GM19025 (cell line): ENCODE measurements around the gene ASIC1.

Experiments
- ATAC-seq: cut with Tn5 transposase; IDR thresholded peaks from one replicate; pipeline ENCODE4 v1.9.1; 2021; ENCODE audit warnings: mild to moderate bottlenecking, low read depth, moderate library complexity; ENCODE audit not compliant: unreplicated experiment

ASIC1 gene

DNA sequence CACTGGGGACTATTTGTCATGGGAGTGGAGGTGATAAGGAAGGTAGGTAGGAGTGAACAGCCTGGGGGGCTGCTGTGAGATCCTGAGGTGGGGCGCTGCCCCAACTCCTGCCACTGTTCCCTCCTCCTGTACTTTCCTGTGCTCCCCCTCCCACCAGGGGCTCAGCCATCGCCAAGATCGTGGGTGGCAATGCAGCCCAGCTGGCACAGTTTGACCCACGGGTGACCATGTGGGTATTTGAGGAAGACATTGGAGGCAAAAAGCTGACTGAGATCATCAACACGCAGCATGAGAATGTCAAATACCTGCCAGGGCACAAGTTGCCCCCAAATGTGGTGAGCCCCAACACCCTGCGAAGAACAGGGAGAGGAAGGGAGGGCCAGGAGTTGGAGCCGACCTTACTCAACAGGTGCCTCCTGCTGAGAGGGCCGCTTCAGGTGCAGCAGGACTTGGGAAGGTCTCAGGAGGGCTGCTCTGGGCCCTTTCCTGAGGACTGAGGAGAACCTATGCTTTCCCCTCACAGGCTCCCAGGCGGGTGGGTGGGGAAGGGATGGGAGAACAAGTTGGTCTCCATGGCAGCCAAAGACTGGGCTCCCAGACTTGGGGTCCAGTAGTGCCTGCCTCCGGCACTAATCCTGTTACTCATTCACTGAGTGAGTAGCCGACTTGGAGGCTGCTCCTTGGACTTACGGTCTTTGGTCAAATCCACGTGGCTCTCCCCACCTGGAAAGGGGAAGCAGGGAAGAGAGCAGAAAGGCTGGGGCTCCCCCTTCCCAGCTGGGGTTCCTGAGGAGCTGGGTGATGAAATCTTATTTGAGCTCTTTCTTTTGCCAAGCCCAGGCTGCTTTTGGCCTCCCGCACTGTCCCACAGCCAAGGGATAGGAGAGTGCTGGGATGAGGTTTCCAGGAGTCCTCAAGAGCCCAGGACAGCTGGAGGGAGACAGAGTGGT is 47.3 kb downstream of the ASIC1 start:
- no peak for ATAC-seq

DNA sequence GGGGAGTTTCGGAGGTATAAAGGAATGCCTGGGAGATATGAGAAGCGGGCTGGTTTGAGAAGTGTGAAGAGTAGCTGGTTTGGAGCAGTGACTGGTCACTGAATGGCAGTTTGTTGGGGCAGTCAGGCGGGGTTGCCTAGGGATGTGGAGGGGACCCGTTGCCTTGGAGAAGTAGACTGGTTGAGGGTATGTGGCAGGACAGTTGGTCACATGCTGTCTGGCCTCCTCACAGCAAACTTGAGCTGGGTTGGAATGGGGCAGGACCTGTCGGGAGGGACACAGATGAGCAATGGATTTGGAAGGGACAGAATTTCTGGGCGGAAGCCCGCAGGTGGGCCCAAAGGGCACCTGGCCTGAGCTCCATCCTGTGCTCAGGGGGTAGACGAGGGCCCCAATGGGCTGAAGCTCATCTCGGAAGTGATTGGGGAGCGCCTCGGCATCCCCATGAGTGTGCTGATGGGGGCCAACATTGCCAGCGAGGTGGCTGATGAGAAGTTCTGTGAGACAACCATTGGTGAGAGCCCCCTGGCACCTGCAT is 48.6 kb downstream of the ASIC1 start:
- no peak for ATAC-seq

DNA sequence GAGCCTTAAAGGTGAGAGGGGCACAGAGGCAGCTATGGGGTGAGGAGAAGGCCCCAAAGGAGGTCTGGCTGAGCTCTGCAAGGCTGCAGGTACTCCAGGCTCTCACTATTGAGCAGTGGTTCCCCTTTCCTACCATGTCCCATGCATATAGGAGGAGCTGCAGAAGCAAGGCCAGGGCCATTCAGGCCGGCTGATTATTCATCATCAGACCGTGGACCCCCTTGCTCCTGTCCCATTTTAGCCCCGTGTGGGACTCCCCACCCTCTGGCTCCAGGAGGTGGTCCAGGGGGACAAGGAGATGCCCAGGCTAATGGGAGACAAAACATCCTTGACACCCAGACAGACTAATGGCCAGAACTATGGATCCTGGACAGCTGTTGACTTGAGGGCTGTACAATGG is 49.5 kb downstream of the ASIC1 start:
- no peak for ATAC-seq

DNA sequence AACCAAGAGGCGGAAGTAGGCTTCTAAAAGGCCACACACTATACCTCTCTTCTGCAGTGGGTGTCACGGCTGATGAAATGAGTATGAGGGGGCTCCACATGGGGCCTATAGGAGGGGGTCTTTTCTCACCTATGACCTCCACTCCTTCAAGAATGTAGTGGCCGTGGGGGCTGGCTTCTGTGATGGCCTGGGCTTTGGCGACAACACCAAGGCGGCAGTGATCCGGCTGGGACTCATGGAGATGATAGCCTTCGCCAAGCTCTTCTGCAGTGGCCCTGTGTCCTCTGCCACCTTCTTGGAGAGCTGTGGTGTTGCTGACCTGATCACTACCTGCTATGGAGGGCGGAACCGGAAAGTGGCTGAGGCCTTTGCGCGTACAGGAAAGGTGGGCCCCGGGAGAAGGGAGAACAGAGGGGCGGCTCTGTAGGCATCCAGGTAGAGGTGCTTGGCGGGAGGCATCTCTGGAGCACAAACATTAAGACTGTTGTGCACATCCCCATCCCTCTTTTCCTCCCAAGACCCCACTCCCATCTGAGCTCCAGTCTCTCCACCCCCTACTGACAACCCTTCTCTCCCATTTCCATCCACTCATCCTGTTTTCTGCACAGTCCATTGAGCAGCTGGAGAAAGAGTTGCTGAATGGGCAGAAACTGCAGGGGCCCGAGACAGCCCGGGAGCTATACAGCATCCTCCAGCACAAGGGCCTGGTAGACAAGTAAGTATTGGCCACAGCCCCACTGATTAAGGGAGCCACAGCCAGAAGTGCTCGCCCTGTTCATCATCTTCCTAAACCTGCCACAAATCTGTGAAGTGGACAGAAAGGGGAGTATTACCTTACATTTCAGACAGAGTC is 50.2 kb downstream of the ASIC1 start:
- ATAC-seq: no peak

DNA sequence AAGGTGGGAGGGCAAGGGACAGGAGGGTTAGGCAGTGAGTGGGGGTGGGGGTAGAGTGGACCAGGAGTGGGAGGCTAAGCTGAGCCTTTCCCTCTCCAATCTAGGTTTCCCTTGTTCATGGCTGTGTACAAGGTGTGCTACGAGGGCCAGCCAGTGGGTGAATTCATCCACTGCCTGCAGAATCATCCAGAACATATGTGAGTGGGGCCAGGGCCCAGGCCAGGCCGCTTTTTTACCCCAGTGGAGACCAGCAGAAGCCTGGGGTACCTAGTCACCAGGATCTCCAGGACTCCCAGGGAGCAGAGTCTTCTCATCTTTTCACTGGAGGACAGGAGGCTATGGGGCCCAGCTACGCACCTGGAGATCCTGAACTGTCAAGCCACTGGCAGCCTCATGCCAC is 51.9 kb downstream of the ASIC1 start:
- no peak for ATAC-seq

DNA sequence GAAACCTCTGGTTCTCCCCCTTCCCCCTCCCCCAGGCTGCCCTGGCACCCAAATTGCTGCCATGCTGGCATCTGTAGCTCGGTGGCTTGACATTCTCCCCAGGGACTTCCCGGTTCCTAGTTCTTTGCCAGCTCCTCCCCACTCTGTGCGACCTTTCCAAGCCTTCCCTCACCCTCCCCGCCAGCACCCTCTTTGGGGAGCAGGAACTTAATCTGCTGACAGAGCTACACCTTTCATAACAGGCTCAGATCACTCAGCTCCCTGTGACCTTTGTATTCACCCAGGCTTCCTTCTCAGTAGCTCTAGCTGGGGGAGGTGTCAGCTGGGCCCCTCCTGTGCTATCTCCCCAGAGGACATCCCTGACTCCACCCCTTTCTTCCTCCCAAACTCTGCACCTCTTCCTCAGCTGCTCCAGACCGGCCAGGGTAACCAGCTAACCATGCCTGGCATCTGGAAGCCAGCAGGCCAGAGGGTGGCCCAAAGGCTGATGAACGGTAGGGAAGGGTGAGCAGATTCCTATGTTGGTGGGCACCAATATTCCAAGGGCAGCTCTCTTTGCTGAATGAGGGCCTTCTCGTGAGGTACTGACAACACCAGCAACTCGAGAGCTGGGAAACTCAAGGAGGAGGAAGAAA is 52.8 kb downstream of the ASIC1 start:
- no peak for ATAC-seq

DNA sequence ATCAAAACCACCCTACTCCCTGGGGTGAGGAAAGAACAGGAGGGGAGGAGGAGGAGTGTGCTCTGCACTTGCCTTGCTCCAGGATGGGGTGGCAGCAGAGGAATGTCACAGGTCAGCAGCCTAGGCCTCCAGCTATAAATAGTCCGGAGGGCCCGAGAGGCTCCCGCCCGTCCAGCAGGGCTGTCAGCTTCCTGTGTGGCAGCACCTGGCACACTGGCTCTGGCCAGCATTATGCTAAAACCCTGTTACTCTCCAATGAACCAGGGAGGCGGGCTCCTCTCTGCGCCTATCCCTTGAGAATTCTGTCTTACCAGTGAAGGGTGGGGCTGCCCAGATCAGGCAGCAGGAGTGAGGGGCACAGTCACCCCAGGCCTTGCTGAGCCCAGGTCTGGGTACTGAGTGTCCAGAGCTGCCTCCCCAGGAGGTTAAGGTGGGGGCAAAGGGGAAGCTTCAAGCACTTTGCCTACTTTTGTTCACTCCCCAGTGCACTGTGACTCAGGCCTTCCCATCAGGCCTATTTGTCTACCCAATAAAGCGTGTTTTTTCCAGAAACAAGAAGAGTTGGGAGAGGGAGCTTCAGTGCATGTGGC is 53.5 kb downstream of the ASIC1 start:
- ATAC-seq: no peak

DNA sequence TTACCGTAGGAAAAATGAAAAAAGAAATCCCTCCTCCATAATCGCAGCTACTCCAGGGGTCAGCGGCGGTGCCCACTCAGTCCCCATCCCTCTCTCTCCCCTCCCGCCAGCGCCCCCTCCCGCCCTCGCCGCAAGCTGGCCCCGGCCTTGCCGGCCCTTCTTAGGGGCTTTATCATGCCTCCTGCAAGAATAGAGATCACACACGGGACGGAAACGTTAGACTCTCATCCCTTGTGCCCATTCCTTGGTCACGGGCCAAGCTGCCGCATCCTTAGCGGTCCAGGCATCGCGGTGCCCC is 53.9 kb downstream of the ASIC1 start:
- ATAC-seq: no peak

DNA sequence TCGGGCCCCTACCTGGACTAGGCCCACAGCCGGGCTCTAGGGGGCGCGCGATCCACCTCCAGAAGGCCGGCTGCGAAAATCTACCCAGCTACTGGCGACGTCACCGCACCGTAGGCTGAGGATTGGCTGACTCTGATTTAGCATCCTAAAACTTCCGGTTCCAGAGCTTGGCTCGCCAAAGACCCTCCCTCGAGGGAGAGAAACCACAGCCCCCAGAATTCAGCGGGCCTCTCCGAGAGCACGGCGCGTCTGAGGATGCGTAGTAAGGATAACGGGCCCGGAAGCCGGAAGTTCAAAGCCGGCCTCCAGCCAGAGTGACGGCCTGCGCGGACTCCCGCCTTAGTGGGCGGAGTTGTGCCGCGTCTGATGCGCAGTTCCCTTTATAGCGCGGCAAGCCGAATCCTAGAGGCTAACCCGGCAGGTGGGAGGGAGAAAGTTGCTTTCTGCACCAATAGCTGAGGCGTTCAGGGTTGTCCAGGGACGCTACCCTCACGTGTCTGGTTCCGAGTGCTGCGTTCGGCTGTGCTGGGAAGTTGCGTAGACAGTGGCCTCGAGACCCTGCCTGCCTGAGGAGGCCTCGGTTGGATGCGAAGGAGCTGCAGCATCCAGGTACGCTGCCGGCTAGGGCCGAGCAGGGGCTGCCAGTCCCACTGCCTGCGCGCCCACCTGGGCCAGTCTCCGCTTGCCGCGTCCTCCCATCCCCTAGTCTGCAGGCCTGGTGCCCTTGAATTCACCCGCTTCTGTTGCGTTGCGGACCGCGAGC is 54.5 kb downstream of the ASIC1 start, which contains the start of gene COX14:
Gene COX14 (plus strand): TSS at position 544 of the 763 bp plus-strand sequence. CDS start 7,808 bp downstream, outside the sequence.
- peak; percentile 81 for ATAC-seq

DNA sequence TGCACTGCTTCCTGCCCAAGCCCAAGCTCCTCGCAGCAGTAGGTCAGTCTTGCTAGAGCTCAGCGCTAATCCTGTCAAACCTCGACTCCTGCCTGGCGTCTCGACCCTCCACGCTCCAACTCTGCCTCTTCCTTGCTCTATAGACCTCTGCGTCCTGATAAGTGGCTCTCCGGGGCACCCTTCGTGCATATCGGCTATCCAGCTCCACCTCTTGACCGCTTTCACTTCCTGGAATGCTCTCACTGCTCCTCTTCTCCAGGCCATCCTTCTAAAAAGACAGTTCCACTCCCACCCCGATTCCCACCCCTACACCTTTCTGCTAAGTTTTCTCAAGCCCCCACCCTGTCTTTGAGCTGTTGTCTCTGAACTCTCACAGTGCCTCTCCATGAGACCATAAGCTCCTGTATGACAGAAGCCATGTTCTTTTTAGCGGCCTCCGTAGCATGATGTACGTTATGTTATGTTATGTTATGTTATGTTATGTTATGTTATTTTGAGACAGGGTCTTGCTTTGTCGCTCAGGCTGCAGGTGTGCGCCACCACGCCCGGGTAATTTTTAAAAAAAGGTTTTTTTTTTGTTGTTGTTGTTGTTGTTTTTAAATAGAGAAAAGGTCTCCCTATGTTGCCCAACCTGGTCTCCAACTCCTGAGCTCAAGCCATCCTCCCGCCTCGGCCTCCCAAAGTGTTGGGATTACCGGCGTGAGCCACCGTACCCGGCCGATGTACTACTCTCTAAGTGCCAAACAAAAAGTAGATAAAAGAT is 55.2 kb downstream of the ASIC1 start:
- ATAC-seq: no peak

DNA sequence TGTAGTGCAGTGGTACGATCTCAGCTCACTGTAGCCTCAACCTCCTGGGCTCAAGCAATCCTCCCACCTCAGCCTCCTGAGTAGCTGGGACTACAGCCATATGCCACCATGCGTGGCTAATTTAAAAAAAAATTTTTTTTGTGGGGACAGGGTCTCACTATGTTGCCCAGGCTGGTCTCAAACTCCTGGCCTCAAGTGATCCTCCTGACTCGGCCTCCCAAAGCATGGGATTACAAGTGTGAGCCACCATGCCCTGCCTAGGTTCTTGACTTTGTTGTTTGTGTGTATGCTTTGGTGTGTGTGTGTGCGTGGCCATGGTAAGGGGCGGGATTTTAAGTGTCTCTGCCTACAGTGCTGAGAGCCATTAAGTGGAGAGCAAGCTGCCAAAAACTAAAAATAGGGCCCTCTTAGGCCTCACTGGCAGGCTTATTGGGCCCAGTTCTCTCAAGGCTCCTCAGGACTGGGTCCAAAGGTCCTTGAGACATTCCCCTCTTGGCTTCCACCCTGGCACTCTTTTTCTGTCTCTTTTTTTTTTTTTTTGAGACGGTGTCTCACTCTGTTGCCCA is 59.7 kb downstream of the ASIC1 start:
- ATAC-seq: no peak

DNA sequence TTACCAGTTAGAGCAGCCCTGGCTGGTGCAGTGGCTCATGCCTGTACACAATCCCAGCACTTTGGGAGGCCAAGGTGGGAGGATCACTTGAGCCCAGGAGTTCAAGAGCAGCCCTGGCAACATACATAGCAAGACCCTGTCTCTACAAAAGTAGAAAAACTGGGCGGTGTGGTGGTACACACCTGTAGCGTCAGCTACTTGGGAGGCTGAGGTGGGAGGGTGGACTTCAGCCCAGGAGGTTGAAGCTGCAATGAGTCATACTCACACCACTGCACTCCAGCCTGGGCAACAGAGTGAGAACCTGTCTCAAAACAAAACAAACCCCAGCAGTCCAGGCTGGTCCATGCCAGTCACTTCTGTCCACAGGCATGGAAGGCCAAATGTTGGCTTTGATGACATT is 62.0 kb downstream of the ASIC1 start:
- no peak for ATAC-seq

DNA sequence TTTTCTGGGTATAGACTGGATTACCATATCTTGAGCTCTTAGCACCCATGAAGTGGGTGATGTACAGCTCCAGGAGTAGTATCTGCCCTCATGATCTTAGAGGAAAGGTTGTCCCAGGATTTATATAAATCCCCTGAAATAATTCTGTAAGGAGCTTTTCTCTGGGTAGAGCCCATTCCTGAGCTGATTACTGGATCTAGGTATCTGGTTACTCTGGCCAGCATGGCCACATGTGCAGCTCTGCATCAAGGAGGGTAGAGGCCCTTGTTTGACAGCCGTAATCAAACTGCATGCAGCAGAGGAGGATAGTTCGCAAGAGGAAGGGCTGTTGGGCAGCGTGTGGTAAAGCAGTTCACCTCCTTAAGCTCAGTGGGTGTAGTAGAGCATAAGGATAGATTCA is 63.1 kb downstream of the ASIC1 start:
- no peak for ATAC-seq

DNA sequence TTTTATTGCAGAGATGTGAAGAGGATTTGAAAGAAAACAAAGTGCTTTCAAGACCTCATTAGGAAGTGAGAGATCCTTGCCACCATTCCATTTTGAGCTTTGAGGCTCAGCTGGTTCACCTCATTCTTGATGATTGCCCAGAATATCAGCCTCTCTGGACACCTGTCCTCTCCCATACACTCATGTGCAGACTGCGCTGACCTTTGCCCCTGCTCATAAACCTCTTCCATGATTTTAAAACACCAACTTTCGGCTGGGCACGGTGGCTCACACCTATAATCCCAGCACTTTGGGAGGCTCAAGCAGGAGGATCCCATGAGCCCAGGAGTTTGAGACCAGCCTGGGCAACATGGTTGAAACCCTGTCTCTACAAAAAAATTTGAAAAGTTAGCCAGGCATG is 63.6 kb downstream of the ASIC1 start:
- ATAC-seq: no peak

DNA sequence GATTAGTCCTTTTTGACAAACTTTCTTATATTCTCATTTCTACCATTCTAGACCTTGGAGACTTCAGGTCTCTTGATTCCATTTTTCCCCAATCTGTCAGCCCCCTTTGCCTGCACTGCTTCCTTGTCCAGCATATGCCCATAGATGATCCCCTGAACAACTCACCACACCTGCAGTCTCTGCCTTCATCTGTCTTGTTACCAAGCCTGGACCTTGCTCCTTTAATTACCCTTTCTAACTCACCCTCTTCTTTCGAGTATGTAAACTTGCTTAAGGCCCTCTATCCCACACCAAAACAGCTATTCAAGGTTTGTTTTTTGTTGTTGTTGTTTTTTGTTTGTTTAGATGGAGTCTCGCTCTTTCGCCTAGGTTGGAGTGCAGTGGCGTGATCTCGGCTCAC is 64.2 kb downstream of the ASIC1 start:
- no peak for ATAC-seq

DNA sequence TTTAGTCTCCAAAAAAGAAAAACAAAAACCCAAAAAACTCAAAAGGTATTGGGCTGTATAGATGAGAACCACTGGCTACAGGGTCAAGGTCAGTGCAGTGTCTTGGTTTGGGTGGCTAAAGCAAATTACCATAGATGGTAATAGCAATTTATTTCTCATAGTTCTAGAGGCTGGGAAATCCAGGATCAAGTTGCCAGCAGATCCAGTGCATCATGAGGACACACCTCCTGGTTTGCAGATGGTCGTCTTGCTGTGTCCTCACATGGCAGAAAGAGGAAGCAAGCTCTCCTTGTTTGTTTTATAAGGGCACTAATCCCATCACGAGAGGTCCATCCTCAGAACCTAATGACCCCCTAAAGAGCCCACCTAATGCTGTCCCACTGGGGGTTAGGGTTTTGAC is 65.8 kb downstream of the ASIC1 start:
- no peak for ATAC-seq

DNA sequence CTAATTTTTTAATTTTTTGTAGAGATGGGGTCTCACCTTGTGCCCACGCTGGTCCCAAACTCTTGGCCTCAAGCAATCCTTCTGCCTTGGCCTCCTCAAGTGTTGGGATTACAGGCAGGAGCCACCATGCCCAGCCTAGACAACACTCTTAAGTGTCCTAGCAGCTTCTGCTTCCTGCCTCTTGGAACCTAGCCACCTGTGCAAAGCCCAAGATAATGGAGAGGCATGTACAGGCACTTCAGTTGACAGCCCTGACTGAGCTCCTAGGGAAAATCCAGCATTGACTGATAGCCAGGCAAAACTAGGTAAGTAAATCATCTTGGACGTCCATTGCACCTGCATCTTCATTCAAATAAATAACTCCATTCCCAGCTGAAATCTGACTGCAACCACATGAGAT is 70.2 kb downstream of the ASIC1 start:
- no peak for ATAC-seq

DNA sequence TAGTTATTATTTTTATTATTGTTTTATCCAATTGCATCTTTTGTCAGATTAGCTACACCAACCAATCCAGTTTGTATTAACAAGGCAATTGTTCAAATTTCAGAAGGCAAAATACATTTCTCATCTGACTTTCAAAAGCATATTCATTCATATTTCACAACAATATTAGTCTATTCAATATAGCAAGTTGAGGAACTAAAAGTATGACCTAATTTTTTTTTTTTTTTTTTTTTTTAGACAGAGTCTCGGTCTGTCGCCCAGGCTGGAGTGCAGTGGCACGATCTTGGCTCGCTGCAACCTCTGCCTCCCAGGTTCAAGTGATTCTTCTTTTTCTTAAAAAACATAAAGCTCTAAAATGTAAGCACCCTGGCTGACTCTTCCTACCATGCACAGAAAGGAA is 71.9 kb downstream of the ASIC1 start:
- ATAC-seq: no peak
